Prostate gland (tissue), 1 donor: ENCODE results near the gene OGDH.

ENCODE experiments used
- POLR2A ChIP-seq: fragments of 450-650 bp; IDR thresholded peaks from one replicate; pipeline ENCODE4 v1.6.1; 2016; ENCODE audit warnings: antibody characterized with exemption, mild to moderate bottlenecking
- POLR2AphosphoS5 ChIP-seq: sonication (generic); formaldehyde crosslinking; IDR thresholded peaks from one replicate; pipeline ENCODE4 v1.6.1; 2017; ENCODE audit warnings: antibody characterized with exemption

GRCh38 chr7:44633254-44634186 is 27.1 kb downstream of the OGDH start:
- peak; percentile 76 for TF ChIP-seq POLR2AphosphoS5
- TF ChIP-seq POLR2A, result no peak
